Fibroblast of the aortic adventitia (primary cell): Measurements from ENCODE around the gene HAUS5. TPM values are rescaled to one million over a fixed set of nuclear protein-coding genes. Genes with fewer than 3 reads are reported as not detected.
"Not testable (repeated sequence)": the region's sequence is repeated elsewhere in the genome, so short reads cannot be mapped to it uniquely, and the experiment has no call there.

ENCODE experiments used
- DNase-seq: peaks from one replicate; pipeline ENCODE4 v3.0.0-alpha.2; 2010; ENCODE audit warnings: low read depth
- H3K4me3 ChIP-seq: 2 replicates; pipeline ENCODE4 v1.5.1; 2011; ENCODE audit warnings: low read depth, mild to moderate bottlenecking, control low read depth, low read length, moderate library complexity
- CTCF ChIP-seq: IDR thresholded peaks from 2 replicates; pipeline ENCODE4 v1.5.1; 2011; ENCODE audit warnings: mild to moderate bottlenecking, low read length, control low read depth, inconsistent platforms; ENCODE audit not compliant: insufficient read depth
- total RNA-seq: library from RNA; depleted of rRNA; stranded (reverse); fragments of >200 nt; gene quantifications from 2 replicates; pipeline ENCODE4 v1.2.3, GENCODE V29; 2012; ENCODE audit warnings: low replicate concordance

Gene HAUS5
- total RNA-seq, 1 donor: 9.9 TPM

- no peak overlapping the region for H3K4me3 ChIP-seq
- peak; percentile 65 for DNase-seq
- TF ChIP-seq CTCF: peak; percentile 59
Observed at GRCh38 chr19:35592226-35592625, 20.3 kb upstream of the HAUS5 start.

GRCh38 chr19:35595026-35595425 is 17.5 kb upstream of the HAUS5 start:
- H3K4me3 ChIP-seq, DNase-seq: not testable (repeated sequence)

- H3K4me3 ChIP-seq: no peak overlapping the region
- DNase-seq: no peak
- TF ChIP-seq CTCF: no peak
Observed at GRCh38 chr19:35595928-35596327, 16.6 kb upstream of the HAUS5 start.

GRCh38 chr19:35596366-35596999 is 16.1 kb upstream of the HAUS5 start:
- peak; percentile 5 for DNase-seq
- H3K4me3 ChIP-seq: no peak overlapping the region
- TF ChIP-seq CTCF: no peak

- no peak for TF ChIP-seq CTCF
- no peak for DNase-seq
- no peak overlapping the region for H3K4me3 ChIP-seq
Observed at GRCh38 chr19:35601971-35602370, 10.6 kb upstream of the HAUS5 start.

GRCh38 chr19:35604436-35604835 is 8.1 kb upstream of the HAUS5 start:
- DNase-seq, H3K4me3 ChIP-seq: not testable (repeated sequence)

GRCh38 chr19:35607170-35607569 is 5.4 kb upstream of the HAUS5 start:
- DNase-seq, H3K4me3 ChIP-seq: not testable (repeated sequence)

- no peak for TF ChIP-seq CTCF
- H3K4me3 ChIP-seq: no peak overlapping the region
- DNase-seq: no peak
Observed at GRCh38 chr19:35607661-35608060, 4.9 kb upstream of the HAUS5 start.
